Activated T-cell treated with anti-CD3 and anti-CD28 coated beads for 24 hours (primary cell): Measurements from ENCODE around the gene WFIKKN1.

ENCODE experiments used
- DNase-seq: peaks from one replicate; pipeline ENCODE4 v3.0.0-alpha.2; 2020; ENCODE audit warnings: low read depth

WFIKKN1 gene

DNA sequence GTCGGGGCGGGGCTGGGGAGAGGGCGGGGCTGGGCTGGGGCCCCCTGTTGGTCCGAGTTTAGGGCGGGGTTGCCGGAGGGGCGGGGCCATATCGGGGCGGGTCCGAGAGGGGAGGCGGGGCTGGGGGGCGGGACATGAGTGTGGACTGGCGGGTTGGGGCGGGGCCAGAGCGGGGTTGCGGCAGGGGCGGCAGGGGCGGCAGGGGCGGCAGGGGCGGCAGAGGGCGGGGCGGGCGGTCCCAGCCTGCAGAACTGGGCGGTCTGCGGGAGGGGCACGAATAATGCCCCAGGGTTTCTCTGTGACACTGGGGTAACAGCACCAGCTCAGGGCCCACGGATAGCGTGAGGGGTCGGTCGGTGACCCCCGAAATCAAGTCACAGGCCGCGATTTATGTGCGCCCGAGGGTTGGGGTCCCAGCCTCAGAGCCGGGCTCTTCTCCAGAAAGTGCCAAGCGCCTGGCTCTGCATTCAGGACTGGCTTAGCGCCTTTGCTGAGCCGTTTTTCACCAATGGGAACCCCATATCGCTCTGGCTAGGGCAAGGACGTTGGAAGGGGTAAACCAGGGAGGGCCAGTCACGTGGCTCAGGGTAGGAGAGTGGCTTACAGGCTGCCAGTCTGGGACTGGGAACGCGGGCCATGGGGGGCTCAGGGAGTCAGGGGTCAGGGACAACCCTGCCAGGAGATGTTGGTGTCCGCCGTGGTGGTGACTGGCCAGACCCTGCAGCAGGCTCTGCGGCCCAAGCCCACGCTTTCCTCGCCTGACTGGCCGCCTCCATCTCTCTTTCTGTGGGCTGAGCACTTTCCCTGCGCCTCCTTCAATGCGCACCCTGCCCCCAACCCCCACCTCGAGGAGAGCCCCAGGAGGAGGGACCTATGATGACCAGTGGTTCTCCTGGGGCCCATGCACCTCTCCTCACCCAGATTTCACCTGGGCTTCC lies 6.6 kb downstream of the WFIKKN1 start:
- DNase-seq = peak; percentile 82

DNA sequence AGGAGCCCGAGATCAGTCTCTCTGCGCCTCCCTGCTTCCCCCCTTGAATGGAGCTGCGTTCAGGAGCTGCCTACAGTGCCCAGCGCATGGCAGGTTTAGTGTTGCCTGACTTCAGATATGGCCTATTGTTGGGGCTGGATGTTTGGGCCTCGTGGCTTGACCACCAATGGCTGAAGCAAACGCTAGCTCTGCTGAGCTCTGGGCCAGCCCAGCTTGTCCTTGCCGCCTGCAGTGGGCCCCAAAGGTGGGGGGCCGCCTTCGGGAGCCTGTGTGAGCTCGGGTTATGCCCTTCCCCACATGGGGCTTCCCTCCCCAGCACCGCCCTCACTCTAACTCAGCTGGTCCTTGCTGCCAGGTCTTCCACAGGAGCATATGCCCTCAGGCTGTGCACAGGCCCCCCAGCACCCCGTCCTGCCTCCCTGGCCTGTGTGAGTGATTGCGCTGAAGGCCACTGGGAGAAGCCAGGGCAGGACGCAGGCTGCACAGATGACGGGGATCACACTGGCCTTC lies 7.3 kb downstream of the WFIKKN1 start:
- no peak for DNase-seq

DNA sequence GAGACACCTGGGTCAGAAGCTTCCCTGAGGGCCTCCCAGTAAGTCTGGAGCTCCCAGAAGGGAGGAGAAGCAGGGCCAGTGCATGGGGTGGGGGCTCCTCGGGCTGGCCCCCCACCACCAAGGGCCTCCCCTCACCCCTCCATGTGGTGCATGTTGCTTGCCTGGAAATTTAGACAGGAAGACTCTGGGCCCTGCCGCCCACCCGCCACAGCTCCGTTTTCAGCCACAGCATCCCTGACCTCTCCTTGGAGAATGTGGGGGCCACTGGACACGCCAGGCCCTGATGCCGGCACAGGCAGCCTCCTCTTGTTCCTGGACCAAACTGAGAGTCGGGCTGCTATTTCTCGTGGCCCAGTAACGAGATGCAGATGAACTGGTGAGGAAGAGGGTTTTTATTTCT lies 8.1 kb downstream of the WFIKKN1 start:
- no peak for DNase-seq

DNA sequence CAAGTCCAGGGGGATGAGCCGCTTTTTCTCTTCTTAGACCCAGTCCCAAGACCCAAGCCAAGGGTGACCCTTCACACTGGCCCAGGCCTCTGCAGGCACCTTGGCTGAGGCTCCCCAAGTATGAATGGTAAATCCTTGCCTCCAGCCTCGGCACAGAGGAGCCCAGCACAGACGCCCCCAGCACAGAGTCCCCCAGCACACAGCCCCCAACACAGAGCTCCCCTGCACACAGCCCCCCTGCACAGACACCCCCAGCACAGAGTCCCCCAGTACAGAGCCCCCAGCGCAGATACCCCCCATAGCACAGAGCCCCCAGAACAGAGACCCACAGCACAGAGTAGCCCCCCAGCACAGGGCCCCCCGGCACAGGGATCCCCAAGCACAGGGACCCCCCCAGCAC lies 9.8 kb downstream of the WFIKKN1 start:
- DNase-seq = no peak

DNA sequence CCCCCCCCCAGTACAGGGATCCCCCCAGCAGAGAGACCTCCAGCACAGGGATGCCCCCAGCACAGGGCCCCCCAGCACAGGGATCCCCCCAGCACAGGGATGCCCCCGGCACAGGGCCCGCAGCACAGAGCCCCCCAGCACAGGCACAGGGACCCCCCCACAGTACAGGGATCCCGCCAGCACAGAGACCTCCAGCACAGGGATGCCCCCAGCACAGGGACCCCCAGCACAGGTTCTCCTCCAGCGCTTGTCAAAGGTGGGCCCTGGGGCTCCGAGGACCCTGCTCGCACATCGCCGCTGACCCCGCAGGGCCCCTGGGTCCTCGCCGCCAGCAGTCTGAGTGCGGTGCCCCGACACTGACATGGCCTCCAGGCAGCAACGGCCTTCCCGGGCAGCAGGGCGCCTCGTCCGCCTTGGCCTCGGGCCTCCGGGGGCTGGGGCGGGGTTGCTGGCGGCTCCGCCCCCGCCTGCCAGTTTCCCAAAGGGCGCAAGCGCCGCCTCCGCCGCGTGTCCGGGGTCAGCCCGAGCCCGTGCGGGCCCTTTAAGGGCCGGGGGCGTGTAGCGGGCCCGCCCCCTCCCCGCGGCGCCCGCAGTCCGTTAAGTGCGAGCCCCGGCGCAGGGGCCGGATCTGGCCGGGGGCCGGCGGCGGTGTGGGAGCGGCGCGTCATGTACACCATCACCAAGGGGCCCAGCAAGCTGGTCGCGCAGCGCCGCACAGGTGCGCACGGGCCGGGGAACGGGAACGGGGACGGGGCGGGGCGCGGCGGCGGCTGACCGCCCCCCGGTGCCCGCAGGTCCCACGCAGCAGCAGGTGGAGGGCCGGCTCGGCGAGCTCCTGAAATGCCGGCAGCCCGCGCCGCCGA lies 10.8 kb downstream of the WFIKKN1 start, which contains the start of gene MCRIP2:
Gene MCRIP2, plus strand, starts transcription at position 503 of the 863 bp plus-strand sequence. Its CDS starts 164 bp downstream, at position 667.
- DNase-seq = peak; percentile 69

DNA sequence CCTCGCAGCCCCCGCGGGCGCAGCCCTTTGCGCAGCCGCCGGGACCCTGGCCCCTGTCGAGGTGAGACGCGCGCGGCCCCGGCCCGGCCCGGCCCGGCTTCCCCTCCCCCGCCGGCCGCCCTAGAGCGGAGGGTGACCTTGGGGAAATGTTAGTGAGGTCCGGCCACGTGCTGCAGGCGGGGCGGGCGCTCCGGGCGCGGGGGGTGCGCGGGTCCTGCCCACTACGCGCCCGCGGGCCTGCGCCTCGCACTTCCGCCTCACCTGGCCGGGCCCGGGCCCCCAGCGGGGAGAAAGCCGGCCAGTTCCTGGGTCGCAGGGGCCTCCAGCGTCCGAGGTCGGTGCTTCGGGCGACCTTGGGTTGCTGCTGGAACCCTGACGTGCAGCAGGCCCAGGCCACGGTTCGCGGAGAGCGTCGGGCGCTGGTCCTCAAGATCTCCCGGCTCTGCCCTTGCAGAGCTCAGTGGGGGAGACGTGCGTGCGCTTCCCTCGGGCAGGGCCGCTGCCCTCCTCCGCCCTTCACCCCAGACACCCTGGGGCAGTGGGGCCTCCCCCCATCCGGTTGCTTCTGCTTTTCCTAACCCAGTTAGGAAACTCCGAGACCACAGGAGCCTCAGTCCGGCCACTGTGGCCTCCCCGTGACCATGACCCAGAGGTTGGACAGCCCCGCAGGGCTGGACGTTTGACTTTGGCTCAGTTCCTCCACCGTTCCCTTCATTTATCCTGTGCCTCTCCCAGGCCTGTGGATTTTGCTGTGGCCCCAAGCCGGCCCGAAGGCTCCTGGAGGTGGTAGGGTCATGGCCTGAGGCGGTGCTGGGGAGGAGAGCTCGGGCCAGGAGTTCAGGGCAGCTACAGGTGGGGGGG lies 11.6 kb downstream of the WFIKKN1 start:
- DNase-seq = no peak

DNA sequence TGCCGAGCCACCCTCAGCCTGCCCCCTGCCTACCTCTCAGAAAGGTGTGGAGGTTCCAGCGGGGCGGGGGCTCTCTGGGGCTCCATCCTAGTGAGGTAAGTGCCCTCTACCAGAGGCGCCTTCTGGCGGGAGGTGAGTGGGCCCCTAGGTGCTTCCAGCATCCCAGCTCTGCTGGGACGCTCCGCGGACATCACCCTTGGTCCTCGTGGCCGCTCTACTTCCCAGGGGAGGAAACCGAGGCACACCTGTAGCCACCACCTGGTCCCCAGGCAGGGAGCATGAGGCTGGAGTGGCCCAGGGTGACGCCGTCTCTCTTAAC lies 12.2 kb downstream of the WFIKKN1 start:
- DNase-seq = no peak

DNA sequence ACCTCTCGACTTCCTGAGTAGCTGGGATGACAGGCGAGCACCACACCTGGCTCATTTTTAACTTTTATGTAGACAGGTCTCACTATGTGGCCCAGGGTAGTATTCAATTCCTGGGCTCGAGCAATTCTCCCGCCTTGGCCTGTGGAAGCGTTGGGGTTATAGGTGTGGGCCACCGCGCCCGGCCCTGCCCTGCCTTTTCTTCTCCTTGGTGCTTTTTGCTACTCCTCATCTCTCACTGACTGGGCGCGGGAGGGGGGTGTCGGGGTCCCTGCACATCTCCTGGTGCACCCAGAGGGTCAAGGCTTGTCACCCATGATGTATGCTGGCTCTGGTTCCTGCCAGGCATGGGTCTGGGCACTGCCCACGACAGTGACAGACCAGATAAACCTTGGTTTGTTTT lies 13.8 kb downstream of the WFIKKN1 start:
- no peak for DNase-seq

DNA sequence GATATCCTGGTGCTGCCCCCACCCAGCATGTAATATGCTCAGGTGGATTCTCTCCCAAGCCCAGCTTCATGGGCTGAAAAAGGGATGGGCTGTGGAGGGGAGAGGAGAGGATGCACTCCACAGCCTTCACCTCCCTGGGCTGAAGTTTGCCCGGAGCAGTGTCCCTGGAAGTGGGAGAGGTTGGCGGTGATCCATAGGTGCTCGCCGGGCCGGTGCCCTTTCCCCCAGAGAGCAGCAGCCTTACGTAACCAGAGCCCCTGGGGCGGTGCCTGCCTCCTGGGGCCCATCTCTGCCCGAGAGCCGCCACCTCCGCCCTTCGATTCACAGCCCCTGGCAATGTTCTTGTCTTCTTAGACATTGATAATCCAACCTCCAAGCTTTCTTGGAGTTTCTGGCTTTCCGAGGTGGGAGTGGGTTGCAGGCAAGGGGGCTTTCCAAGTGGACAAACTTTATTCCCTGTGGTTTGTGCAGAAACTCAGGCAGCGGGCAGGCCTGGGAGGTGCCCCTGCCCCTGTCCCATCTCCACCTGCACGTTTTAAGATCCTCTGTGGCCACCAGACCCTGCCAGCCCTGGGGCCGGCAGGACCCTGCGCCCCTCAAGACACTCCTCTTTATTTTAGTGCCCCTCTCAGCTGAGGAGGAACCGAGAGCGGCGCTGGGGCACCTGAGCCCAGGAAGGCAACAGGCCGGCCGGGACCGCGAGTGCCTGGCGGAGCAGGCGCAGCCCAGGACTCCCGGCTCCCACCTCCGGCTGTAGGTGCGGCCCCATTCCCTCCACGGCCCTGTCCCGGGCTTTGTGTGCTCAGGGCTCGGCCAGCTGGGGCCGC lies 15.3 kb downstream of the WFIKKN1 start:
- DNase-seq = no peak

DNA sequence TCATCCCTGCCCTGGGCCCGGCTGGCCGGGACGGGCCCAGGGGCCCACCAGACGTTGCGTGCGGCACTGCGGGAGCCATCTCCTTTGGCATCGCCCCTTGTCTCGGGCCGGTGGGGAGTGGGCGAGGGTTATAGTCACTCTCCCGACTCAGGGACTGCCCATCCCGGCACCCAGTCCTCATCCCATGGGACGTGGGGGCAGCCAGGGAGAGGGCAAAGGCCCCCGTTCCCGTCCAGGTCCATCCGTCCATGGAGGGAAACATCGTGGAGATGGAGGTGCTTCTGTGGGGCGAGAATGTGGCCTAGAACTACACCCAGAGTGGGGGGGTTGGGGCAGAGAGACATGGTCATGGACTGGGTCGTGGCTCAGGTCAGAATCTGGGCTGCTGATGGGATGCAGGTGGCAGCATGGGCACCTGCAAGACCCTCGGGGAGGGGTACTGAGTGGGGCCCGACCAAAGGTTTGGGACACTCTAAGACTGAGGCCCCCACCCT lies 15.9 kb downstream of the WFIKKN1 start:
- DNase-seq = no peak

DNA sequence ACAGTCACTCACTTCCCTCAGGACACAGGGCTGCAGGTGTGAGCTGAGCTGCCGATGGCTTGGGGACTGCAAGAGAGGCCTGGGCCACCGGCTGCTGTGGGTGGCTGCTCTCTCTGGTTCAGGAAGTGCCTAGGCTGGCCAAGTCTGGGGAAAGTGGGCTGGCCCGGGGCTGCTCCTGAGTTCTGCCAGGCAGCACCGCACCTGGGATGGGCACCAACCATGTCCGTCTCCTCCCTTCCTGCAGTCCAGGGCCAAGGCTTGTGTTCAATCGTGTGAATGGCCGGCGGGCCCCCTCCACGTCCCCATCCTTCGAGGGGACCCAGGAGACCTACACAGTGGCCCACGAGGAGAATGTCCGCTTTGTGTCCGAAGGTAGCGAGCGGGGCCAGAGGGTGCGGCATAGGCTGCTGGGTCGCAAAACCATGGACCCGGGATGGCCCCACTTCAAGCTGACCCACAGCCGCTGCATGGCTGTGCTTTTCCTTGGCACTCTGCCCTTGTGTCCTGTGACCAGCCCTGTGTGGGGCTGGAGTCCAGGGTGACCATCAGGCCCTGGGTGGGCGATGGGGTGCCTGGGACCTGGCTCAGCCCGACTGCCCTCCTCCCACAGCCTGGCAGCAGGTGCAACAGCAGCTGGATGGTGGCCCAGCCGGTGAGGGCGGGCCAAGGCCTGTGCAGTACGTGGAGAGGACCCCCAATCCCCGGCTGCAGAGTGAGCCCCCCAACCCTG lies 16.6 kb downstream of the WFIKKN1 start:
- DNase-seq = no peak

DNA sequence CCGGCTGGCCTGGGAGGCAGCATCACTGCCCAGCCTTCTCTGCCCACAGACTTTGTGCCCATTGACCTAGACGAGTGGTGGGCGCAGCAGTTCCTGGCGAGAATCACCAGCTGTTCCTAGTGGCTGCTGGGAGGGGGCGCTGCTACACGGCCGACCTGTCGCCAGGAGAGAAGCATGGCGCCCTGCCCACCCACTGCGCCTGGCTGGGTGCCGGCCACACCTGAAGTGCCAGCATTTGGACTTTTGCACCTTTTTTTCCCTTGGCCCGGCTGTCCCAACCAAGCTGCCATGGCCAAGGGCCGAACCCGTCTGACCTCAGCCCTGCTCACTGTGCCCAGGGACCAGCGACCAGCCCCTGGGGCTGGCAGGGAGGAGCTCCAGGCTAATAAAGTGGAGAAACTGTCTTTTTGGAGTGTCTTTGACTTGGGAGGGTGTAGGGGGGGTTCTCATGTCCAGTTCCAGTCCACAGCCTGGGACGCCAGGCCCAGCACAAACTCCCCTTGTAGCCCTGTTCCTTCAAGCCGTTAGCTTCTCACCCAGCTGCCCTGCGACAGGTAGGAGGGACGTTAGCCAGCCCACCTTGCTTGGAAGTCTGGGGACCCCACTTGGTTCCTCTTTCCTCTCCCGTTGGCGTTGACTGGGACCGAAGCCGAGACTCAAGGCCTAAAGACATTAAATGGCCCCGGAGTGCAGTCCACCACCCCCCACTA lies 17.4 kb downstream of the WFIKKN1 start:
- DNase-seq = no peak

DNA sequence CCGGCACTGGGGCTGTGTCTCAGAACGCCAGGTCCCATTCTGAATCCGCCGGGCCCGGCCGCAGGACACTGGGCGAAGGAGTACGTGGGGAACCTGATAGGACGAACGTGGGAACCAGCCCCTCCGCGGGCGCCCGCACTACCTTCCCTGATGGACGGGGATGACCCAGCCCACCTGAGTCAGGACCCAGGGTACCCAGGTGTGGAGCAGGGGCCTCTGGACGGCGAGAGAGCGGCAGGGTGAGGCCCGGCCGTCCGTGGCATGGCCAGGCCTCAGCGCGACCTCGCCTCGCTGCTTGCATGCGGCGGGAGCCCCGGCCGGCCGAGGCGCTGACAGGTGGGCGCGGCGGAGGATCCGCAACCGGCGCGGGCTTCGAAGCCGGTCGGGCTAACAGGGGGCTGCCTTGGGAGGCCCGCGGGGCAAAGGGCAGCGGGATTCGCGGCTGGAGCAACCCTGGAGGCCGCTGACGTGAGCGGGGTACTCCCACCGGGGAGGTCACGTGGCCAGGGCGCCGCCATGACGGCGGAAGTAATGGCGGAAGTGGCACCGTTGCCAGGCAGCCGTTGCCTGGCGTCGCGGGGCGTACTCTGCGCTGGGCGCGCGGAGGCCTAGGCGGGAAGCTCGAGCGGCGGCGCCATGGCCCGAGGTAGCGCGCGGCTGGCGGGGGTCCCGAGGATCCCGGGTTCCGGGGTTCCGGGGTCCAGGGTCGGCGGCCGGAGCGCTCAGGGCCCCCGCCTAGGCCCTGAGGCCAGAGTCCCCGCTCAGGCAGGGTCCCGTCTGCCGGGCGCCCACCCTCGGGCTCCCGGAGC lies 18.2 kb downstream of the WFIKKN1 start, which contains the start of gene WDR90:
Gene WDR90, plus strand, starts transcription at position 585 of the 809 bp plus-strand sequence. Its CDS starts 52 bp downstream, at position 637.
- peak; percentile 91 for DNase-seq

DNA sequence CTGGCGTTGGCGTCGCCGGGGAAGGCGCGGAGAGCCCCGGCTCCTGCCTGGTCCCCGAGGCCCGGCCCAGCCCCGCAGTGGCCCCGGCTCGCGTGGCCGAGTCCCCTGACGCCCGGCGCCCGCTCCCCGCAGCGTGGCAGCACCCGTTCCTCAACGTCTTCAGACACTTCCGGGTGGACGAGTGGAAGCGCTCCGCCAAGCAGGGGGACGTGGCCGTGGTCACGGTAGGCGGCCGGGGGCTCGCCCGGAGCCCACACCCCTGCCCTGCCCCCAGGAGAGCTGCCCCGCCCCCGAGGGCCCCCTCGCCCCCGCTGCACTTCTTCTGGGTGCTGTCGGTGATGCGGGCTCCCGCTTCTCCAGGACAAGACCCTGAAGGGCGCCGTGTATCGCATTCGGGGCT lies 18.8 kb downstream of the WFIKKN1 start:
- DNase-seq = no peak

DNA sequence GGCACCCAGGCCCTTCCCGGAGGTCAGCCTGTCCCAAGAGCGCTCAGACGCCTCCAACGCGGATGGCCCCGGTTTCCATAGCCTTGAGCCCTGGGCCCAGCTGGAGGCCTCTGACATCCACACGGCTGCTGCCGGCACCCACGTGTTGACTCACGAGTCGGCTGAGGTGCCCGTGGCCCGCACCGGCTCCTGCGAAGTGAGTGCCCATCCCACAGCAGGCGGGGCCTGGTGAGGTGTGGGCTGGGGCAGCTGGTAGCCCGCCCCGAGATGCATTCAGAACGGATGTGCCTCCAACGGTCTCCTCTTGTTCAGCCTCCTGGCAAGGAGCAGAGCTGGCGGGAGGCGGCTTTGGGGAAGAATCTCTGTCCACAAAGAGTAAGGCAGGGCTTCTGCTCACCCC lies 21.1 kb downstream of the WFIKKN1 start:
- DNase-seq = no peak

DNA sequence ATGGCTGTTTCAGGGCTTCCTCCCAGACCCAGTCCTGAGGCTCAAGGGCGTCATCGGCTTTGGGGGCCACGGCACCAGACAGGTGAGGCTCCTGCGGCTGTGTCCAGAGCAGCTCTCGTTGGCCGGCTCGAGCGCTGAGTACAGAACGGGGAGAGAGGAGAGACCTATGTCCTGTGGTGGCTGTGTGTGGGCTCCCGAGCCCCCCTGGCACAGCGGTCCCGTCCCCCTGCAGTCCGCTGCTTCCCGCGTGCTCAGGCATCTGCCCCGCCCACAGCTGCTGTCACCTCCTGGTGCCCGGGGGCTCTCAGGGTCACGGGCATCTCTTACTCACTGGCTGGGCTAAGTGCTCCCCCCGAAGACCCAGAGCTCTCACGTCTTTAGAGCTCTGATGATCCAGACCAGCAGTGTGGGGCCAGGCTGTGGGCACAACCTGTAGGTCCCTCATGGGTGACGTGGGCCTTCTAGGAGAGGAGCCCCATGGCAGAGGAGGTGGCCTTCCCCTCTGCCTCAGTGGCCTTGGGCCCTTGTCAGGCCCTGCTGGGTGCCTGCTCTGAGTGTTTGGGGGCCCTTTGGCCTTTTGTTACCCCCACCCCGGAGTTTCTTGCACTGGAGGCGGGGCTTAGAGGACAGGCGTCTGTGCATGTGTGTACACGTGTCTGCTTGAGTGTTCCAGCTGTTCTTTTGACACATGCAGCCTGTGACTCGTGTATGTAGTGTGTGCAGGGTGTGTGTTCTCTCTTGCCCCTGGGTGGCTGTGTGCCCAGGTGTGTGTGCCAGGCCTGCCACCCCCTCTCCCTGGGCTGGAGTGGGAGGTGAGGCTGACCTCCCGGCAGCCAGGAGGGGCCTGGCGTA lies 21.9 kb downstream of the WFIKKN1 start:
- no peak for DNase-seq

DNA sequence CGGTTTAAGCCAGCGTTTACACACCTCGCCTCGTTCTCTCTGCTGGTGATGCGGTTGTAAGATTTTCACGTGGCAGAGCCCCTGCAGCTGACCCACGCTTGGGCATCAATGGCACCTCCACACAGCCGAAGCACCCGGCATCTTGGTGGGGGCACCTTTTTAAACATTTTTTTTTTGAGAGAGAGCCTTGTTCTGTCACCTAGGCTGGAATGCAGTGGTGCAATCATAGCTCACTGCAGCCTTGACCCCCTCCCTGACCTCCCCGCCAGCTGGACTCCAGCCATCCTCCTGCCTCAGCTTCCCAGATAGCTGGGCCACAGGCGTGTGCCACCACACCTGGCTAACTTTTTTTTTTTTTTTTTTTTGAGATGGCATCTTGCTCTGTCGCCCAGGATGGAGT lies 23.2 kb downstream of the WFIKKN1 start:
- DNase-seq = no peak
